Glutamatergic neuron (in vitro differentiated cells): ENCODE results near the gene MYO1B. TPM values are rescaled to one million over a fixed set of nuclear protein-coding genes. Genes with fewer than 3 reads are reported as not detected.

Experiments
- DNase-seq: peaks from one replicate; pipeline ENCODE4 v3.0.0; 2022
- H3K27ac Mint-ChIP-seq: one replicate; pipeline ENCODE4 v1.8.0; 2020; ENCODE audit warnings: mild to moderate bottlenecking, mixed read lengths, inconsistent platforms; ENCODE audit not compliant: unreplicated experiment
- H3K27me3 Mint-ChIP-seq: one replicate; pipeline ENCODE4 v1.8.0; 2020; ENCODE audit warnings: mild to moderate bottlenecking, moderate library complexity, mixed read lengths, inconsistent platforms; ENCODE audit not compliant: unreplicated experiment
- H3K36me3 Mint-ChIP-seq: one replicate; pipeline ENCODE4 v1.8.0; 2020; ENCODE audit warnings: mild to moderate bottlenecking, mixed read lengths, inconsistent platforms; ENCODE audit not compliant: unreplicated experiment
- H3K4me1 Mint-ChIP-seq: one replicate; pipeline ENCODE4 v1.8.0; 2020; ENCODE audit warnings: mild to moderate bottlenecking, low read depth, mixed read lengths, inconsistent platforms; ENCODE audit not compliant: unreplicated experiment
- H3K4me3 Mint-ChIP-seq: one replicate; pipeline ENCODE4 v1.8.0; 2020; ENCODE audit warnings: mild to moderate bottlenecking, mixed read lengths, inconsistent platforms; ENCODE audit not compliant: unreplicated experiment
- H3K9me3 Mint-ChIP-seq: one replicate; pipeline ENCODE4 v1.8.0; 2020; ENCODE audit warnings: mild to moderate bottlenecking, moderate library complexity, mixed read lengths, inconsistent platforms; ENCODE audit not compliant: unreplicated experiment
- CTCF ChIP-seq: fragments of 200-600 bp; sonication (generic); IDR thresholded peaks from one replicate; pipeline ENCODE4 v1.5.0; 2021; ENCODE audit not compliant: partially characterized antibody, unreplicated experiment
- total RNA-seq: library from RNA; stranded (reverse); fragmentation: NEBNext Ultra II Directional; extraction: Animal tissue kit (Norgen Biotek cat#: 25700); gene quantifications from one replicate; pipeline ENCODE4 v1.2.1, GENCODE V29; 2021; ENCODE audit not compliant: unreplicated experiment

The MYO1B gene
- total RNA-seq, 1 donor from 2014 or later = 129 TPM

DNA sequence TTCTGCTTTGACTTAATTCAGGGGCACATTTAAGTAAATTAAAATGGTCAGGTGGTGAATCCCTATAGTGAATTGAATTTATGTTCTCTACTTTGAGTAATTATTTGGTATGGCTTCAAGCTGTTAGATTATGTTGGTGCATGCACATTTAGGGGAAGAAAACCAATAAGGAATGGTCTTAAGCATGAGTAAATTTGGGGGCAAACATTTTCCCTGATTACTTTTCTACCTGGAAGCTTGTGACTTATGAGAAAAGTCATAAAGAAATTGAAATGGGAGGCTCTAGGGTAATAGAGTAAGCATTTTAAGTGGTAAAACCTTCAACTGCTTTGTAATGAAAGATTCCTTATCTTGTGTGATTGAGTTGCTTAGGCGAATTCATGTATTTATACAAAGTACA, 112.5 kb downstream of the MYO1B start:
- no peak for TF ChIP-seq CTCF
- peaks cover 4% of the 10 kb centered on the region for H3K4me1 Mint-ChIP-seq
- no peak overlapping the region for H3K4me3 Mint-ChIP-seq
- H3K27me3 Mint-ChIP-seq = no peaks in the 10 kb centered on the region
- peaks cover 4% of the 10 kb centered on the region for H3K9me3 Mint-ChIP-seq
- no peak for DNase-seq
- H3K27ac Mint-ChIP-seq = no peak overlapping the region
- H3K36me3 Mint-ChIP-seq = peaks cover 8% of the 10 kb centered on the region

- no peak for TF ChIP-seq CTCF
- DNase-seq = no peak
- no peak overlapping the region for H3K27ac Mint-ChIP-seq
- no peaks in the 10 kb centered on the region for H3K4me1 Mint-ChIP-seq
- H3K36me3 Mint-ChIP-seq = peaks cover 8% of the 10 kb centered on the region
- no peaks in the 10 kb centered on the region for H3K27me3 Mint-ChIP-seq
- H3K9me3 Mint-ChIP-seq = peaks cover 4% of the 10 kb centered on the region
- no peak overlapping the region for H3K4me3 Mint-ChIP-seq
Observed at GRCh38 chr2:191358325-191359025, 113.3 kb downstream of the MYO1B start.

DNA sequence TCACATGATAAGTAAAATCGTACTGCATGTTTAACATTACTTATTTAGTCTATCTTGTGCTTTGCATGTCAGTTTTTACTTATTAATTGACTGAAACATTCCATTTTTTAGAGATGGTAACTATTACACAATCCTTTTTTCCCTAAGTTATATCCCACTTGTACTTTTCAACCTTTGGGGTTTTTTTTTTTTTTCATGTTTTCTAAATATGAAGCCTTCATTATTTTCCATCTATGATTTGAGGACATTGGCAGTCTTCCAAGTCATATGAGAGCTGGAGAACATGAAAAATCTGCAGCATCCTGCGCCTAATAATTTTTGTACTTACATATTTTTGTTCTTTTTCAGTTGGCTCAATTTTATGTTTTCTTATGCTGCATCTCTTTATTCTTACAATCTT, 113.9 kb downstream of the MYO1B start:
- TF ChIP-seq CTCF = no peak
- no peak for DNase-seq
- Mint-ChIP-seq H3K9me3 (peaks cover 4% of the 10 kb centered on the region), H3K27me3 (no peaks in the 10 kb centered on the region), H3K36me3 (peaks cover 8% of the 10 kb centered on the region), H3K27ac (no peak overlapping the region), H3K4me1 (no peaks in the 10 kb centered on the region), H3K4me3 (no peak overlapping the region)

GRCh38 chr2:191360918-191361317, 115.7 kb downstream of the MYO1B start:
- Mint-ChIP-seq H3K4me3 (no peak overlapping the region), H3K27ac (no peak overlapping the region), H3K4me1 (no peaks in the 10 kb centered on the region), H3K9me3 (no peaks in the 10 kb centered on the region), H3K27me3 (no peaks in the 10 kb centered on the region), H3K36me3 (no peaks in the 10 kb centered on the region)
- no peak for DNase-seq
- no peak for TF ChIP-seq CTCF

DNA sequence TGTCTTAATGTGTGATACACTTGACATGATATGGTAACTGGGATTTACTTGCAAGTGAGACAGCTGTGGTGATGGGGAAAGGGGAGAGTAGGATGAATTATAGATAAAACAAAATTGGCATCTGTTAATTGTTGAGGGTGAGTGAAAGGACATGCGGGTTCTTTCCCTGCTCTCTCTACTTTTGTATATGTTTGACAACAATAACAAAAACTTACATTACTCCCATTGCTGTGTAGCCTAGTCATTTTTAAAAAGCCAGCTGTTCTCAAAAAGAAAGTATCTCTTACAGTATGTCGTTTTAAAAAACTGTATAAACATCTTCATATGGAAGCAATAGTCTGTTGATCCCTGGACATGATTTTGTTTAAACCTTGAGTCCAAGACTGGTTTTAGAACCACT, 117.6 kb downstream of the MYO1B start:
- H3K4me1 Mint-ChIP-seq = no peaks in the 10 kb centered on the region
- no peak overlapping the region for H3K4me3 Mint-ChIP-seq
- no peaks in the 10 kb centered on the region for H3K36me3 Mint-ChIP-seq
- TF ChIP-seq CTCF = no peak
- H3K9me3 Mint-ChIP-seq = no peaks in the 10 kb centered on the region
- no peak overlapping the region for H3K27ac Mint-ChIP-seq
- DNase-seq = no peak
- H3K27me3 Mint-ChIP-seq = no peaks in the 10 kb centered on the region
